EH (cell line): ENCODE data around the gene MFN2.
"Not testable (repeated sequence)": the region's sequence is repeated elsewhere in the genome, so short reads cannot be mapped to it uniquely, and the experiment has no call there.

Source experiments
- DNase-seq: peaks from one replicate; pipeline ENCODE4 v3.0.0-alpha.2; 2015; ENCODE audit warnings: low read depth

MFN2 gene

DNA sequence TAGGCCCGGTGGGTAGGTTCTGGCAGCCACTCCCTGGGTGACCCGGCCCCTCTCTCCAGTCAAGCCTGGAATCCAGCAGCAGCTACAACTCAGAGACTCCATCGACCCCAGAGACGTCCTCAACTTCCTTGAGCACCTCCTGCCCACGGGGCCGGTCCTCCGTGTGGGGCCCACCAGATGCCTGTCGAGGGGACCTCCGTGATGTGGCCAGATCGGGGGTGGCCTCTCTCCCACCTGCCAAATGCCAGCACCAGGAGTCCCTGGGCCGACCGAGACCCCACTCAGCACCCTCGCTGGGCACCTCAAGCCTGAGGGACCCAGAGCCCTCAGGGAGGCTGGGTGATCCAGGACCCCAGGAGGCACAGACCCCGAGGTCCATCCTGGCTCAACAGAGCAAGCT is 41.8 kb downstream of the MFN2 start:
- DNase-seq = no peak

DNA sequence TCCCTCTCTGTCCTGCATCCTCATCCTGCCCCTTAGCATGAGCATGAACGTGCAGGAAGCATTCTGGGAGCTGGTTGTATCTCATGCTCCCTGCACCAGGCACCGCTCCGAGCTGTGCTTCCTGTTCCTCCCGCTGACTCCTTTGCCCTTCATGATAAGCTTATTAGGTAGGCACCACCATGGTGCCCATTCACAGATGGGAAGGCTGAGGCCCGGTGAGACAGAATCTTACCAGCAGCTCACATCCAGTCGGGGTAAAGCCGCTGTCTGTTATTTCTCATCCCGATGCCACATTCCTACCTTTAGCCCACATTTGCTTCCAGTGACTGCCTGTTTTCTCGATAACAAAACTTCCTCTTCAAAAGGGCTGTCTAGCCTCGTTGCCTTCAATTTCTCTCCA is 46.3 kb downstream of the MFN2 start:
- no peak for DNase-seq

DNA sequence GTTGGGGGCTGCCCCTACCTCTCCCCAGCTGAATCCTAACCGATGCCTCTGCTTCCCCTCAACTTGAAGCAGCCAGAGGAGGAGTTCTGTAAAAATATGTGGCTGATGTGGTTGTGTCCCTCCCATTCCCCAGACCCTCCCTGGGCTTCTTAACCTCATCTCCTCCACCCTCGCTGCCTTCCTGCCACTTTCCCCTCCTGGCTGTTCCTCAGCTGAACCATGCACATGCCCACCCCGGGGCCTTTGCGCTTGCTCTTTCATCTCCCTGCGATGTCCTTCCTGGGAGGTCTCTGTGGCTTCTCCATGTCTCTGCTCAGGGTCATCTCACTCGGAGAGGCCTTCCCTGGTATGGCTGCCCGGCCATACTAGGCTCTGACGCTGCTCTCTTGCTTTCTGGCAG is 48.0 kb downstream of the MFN2 start:
- no peak for DNase-seq

DNA sequence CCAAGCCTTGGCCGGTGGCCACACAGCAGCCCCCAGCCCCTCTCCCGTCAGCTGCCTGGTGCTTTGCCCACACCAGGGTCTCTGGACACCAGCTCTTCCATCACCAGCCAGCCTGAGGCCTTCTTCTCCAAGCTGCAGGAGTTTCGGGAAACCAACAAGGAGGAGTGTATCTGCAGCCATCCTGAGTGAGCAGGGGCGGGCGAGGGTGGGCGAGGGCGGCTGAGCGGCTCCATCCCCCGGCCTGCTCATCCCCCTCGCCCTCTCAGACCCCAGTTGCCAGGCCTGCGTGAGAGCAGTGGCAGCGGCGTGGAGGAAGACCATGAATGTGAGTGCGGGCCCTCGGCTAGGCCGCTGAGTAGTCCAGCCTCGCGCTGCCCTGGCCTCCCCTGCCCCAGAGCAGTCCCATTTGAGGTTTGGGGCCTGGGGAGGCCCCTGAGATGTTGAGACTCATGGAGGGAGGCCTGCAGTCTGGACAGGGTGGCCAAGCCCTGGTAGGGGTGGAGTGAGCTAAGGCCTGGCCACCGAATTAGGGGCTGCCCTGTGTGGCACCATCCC is 48.8 kb downstream of the MFN2 start:
- no peak for DNase-seq

DNA sequence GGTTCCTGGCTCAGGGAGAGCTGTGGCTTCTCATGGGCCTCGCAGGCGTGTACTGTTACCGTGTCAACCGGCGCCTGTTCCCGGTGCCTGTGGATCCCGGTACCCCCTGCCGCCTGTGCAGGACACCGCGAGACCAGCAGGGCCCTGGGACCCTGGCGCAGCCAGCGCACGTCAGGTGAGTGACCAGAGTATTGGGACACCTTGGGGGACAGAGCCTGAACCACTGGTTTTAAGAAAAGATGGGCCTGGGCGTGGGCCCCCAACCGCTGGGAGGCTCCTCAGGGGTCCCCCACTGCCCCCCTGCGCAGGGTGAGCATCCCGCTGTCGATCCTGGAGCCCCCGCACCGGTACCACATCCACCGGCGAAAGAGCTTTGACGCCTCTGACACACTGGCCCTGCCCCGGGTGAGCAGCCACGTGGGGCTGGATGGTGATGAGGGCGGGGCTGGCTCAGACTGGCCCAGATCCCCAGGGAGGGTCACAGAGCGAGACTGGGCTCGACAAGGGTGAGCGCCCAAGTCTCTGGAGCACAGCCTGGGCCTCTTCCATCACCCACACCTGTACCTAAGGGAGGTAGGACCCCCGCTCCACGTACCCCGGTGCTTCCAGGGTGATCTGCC is 49.6 kb downstream of the MFN2 start:
- DNase-seq = no peak

DNA sequence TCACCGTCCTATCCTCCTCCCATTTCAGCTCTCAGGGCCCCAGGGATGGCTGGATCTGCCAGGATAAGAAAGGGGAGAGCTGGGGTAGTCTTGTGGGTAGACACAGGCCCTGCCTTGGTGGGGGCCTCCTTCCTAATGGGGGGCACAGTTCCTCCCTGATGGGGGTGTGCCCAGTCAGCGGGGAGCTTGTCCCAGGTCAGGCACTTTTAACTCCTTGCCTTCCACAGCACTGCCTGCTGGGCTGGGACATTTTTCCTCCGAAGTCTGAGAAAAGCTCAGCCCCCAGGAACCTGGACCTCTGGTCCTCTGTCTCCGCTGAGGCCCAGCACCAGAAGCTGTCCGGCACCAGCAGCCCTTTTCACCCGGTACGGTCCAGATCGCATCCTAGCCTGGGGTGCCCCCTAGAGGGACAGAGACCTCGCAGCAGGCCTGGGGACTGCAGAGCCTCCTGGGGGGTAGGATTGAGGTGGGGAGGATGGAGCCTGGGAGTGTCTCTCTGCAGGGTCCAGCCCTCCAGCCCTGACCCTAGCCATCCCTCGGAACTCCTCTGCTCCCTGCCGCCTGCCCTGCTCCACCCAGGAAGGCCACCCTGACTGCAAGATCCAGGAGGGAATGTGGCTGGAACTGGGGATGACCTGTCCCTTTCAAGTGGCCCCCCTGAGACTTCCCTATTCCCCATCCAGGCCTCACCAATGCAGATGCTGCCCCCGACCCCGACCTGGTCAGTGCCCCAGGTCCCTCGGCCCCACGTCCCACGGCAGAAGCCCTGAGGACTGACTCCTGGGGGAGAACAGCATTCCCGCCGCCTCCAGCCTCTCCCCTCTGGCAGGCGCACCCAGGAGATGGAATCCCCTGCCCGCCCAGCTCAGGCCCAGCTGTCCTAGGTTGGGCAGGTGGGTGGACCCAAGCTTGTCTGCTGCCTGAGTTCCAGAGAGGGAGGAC is 51.1 kb downstream of the MFN2 start:
- DNase-seq = peak; percentile 43

DNA sequence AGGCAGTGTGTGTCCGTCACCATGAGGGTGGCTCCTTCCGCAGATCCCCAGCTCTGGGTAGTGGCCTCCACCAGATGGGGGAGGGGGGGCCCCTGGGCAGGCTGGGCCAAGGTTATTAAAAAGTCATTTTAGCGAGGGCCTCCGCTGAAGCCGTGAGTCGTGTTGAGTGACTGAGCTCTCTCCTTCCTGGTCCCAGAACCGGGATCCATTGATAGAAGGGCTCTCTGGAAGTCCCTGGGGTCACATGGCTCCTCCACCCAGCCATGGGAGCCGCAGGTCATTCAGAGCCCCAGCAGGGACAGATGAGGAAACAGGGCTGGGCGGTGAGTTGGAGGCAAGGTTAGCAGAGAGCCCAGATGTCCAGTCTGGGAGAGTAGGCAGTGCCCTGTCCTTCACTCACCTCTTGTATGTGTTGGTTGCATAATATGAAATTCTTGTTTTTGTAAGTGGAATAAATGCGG is 51.9 kb downstream of the MFN2 start:
- DNase-seq = no peak

DNA sequence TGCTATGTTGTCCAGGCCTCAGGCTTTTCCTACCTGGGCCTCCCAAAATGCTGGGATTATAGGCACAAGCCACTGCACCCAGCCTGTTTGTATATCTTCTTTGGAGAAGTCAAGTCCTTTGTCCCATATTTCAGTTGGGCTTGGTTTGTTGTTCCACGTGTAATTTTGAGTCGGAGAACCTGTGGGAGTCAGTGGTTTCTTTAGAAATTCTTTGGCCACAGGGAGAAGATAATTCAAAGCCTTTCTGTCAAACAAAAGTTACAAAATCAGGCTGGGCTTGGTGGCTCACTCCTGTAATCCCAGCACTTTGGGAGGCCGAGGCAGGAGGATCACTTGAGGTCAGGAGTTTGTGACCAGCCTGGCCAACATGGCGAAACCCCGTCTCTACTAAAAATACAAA is 53.2 kb downstream of the MFN2 start:
- DNase-seq = not testable (repeated sequence)

DNA sequence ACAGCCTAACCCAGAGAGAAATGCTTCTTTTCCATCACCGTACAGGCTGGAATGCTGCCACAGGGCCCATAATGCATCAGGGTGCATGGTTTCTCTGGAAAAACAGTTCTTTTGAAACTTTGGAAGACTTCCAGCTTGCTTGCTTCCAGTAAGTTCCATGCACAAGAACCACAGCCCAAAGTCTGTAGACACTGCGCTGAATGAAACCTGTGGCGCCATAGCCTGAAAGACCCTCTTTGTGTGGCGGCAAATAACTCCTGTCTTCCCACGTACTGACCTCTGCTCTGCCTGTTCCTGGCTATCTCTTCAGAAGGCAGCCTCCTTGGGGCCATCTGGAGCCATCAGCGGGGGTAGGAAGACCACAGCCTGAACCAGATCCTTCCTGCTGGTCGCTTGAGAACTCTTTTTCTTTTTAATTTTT is 54.1 kb downstream of the MFN2 start:
- DNase-seq = peak; percentile 38

DNA sequence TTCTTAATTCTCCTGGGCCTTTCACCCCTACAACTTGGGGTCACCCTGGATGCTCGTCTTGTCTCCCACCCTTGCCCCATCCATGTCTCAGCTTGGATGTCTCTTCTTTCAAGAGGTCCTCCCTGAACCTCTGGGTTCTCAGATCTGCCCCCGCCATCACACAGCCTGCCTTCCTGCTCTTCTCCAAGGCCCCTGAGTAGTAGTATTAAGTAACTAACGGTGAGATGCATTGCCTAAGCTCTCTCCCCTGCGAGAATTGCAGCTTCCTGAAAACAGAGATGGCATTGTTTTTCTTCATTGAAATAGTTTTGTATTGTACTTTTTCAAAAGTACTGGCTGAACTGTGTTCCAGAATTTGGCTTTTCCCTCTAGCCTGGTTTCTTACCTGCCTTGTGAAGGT is 55.1 kb downstream of the MFN2 start:
- no peak for DNase-seq

DNA sequence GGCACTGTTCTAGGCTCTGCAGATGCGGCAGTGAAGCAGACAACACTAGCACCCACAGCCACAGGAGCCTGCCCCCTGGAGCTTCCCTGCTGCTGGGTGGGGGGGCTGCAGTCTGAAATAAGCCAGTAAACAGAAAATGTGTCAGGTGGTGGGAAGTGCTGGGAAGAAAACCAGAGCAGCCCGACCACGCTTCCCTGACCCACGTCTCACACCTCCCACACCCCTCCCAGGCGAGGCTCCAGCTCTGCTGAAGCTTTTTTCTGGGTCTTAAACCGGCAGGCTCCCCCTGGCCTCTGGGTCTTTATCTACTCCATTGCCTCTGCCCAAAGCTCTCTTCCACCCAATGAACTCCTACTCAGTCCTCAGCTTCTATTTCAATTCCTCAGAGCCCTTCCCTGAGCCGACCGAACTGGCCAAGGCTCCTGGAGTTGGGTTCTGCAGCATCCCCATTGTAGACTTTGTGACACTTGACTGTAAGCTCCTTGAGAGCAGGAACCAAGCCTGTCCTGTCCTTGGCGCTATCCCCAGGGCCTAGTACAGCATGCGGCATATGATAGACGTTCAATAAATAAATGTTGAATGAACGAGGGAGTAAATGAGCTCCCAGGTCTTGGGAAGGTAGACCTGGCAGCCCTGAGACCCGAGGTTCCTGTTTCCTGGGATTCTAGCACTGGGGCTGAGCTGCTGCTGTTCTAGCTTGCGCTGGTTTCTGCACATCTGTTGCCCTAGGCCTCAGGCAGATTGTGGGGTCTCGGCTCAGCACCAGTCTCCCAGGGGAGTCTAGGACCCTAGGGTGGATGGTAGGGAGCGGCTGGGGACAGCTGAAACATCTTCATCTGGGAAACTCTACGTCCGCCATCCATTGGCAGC is 57.5 kb downstream of the MFN2 start:
- DNase-seq = no peak

DNA sequence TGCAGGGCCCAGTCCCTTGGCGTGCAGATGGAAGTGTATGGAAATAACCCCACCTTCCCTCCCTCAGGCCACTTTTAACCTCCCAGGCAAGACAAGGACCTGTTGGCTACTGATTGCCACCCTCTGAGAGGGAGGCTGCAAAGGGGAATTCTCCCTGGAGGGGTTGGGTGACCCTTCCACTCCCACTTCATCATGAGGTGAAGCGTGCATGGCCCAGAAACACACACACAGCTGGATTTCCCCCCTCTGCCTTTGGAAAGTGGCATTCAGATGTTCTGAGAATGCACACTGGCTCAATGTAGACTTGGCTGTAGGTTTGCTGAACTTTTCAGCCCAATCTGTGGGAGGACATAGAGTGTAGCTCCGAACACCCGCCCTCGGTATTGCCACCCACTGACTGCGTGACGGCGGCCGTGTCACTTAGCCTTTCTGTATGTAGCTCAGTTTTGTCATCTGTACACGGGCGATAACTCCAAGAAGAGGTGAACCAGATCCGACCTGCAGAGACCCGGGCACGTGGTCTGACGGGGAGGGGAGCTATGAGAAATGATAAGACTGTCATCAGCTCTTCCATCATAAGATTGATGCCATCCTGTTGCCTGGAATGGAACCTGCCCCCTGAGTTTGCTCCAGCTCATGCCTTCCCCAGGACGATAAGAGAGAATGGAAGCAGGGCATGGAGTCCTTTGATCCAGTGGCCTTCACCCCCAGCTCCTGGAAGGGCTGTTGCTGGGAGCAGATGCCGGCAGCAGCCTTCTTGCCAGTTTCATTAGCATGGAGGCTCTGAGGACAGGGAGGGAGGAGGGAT is 58.3 kb downstream of the MFN2 start:
- DNase-seq = no peak

DNA sequence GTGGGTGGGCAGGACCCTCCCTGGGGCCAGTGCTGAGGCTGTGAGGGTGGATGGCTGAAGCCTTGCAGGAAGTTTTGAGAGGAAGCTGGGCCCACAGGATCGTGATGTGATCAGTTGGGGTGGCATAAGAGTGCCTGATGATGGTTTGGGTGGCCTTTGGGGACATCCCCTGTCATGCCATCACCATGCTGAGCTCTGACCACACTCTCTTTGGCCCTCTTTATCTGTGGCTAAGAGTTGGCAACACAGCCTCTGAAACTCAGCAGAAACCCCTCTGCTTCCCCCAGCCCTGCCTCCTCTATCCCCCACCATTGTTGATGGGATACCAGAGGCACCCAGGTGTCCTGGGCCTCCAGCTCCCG is 58.9 kb downstream of the MFN2 start:
- DNase-seq = no peak

DNA sequence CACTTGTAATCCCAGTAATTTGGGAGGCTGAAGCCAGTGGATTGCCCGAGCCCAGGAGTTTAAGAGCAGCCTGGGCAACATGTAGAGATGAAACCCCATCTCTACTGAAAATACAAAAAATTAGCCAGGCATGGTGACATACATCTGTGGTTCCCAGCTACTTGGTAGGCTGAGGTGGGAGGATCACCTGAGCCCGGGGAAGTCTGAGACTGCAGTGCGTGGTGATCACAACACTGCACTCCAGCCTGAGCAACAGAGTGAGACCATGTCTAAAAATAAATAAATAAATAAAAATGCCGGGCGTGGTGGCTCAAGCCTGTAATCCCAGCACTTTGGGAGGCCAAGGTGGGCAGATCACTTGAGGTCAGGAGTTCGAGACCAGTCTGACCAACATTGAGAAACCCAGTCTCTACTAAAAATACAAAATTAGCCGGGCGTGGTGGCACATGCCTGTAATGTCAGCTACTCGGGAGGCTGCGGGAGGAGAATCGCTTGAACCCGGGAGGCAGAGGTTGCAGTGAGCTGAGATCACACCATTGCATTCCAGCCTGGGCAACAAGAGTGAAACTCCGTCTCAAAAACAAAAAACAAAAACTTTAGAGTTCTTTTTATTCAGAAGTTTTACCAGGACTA is 59.7 kb downstream of the MFN2 start:
- DNase-seq = not testable (repeated sequence)

DNA sequence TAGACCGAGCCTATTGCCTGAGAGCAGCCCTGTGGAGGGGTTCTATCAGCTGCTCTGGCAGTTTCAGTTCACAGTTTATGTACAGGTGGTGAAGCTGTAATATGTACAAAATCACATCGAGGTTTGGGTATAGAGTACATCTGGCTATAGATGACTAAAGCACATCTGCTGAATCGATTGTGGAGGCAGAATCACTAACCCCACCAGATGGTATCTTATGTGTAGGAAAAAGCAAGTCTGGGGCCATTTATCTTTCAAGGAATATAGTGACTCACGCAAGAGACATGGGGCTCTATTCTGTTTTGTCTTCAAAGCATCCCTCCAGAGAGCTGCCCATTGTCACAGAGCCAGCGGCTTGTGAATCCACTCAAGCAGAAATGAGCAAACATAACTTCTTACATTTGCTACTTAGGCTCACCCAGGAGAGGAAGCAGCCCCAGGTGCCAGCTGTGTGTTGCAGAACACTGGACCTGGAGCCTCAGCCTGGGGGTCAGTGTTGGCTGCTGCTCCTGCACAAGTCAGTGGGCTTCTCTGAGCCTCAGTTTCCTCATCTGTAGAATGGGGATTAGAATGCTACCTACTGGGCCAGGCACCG is 60.3 kb downstream of the MFN2 start:
- peak; percentile 78 for DNase-seq

DNA sequence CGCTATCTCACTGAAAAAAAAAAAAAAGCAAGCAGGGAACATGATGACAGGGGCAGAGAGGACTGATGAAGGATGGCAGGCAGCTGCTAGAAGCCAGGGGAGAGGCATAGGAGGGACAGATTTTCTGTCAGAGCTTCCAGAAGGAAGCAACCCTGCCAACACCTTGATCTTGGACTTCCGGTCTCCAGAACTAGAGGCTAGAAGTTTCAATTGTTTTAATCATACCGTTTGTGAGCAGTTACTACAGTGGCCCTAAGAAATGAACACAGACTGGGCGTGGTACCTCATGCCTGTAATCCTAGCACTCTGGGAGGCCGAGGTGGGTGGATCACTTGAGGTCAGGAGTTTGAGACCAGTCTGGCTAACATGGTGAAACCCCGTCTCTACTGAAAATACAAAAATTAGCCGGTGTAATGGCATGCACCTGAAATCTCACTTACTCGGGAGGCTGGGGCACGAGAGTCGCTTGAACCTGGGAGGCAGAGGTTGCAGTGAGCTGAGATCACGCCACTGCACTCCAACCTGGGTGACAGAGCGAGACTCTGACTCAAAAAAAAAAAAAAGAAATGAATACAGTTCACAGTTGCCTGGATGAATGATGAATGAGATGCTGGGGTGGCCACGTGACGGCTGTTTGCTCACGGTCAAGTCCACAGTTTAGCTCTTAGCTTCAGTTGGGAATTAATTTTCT is 64.1 kb downstream of the MFN2 start:
- not testable (repeated sequence) for DNase-seq

DNA sequence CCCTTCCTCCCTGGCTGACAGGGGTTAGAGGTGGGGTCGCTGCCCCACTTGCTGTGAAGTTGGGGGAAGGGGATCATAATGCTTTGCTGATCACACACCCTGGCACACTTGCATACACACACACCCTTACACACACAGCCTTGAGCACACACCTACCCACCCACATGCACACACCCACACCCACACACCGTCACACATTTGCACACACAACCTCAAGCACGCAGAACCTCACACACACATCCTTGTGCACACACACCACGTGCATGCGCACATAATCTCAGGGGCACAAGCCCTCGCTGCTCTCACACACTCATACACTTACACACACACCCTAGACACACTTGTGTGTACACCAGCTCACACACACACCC is 66.5 kb downstream of the MFN2 start:
- no peak for DNase-seq

DNA sequence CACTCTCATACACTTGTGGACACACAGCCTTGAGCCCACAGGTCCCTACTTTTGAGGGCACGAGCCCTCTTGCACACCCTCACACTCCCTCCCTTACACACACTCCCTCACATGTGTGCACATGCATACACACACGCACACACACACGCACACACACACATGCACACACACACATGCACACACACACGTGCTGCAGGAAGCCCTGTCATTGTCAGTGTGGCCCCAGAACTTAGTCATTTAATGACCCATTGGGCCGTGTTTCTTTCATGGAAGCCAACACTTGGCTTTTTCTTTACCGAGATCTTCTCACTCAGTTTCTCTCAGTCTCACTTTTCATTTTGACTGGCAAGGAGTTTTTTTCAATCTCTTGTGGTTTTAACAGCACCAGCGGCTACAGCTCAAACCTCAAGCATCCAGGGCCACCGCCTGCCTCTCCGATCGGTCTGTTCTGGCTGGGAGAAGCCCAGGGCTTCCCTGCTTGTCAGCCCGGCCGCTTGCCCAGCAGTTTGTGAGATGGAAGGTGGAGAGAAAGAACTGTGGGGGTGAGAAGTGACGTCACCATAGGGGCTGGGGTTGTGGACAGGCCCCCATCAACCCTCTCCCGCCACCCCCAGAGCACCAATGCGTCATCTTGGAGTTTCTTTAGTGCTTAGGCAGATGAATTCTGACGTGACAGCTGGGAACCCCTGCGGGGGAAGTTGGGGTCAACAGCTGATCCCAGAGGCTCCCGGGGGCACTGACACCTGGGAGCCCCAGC is 67.1 kb downstream of the MFN2 start:
- DNase-seq = no peak

DNA sequence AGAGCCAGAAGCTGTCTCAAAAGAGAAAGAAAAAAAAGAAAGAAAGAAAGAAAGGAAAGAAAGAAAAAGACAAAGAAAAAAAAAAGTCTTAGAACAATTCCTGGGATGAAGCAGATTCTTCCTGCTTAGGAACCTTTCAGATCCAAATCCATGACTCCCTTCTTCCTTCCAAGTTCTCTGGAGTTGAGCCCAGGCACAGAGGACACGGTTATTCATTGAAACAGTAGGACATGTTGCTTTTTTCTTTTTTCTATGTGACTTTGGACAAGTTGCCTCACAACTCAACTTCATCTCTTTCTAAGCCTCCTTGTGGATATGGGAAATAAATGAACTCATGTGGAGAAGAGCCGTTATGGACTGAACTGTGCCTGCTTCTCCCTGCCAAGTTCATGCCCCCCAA is 68.1 kb downstream of the MFN2 start:
- DNase-seq = no peak
